LNCaP clone FGC (cell line): ENCODE measurements around the gene STEAP4.

Experiments used
- DNase-seq: peaks from one replicate; pipeline ENCODE4 v3.0.0-alpha.2; 2011; ENCODE audit warnings: low read depth
- H3K4me3 ChIP-seq: 2 replicates; pipeline ENCODE4 v1.5.1; 2011; ENCODE audit warnings: mild to moderate bottlenecking, low read depth, low read length, control low read depth
- CTCF ChIP-seq: IDR thresholded peaks from 2 replicates; pipeline ENCODE4 v1.5.1; 2012; ENCODE audit warnings: mild to moderate bottlenecking; ENCODE audit not compliant: control insufficient read depth, insufficient read depth; ENCODE audit errors: extremely low read depth

STEAP4 gene

GRCh38 chr7:88316456-88316855 lies 9.8 kb upstream of the STEAP4 start:
- DNase-seq, result no peak
- no peak for TF ChIP-seq CTCF
- H3K4me3 ChIP-seq, result no peak overlapping the region

DNA sequence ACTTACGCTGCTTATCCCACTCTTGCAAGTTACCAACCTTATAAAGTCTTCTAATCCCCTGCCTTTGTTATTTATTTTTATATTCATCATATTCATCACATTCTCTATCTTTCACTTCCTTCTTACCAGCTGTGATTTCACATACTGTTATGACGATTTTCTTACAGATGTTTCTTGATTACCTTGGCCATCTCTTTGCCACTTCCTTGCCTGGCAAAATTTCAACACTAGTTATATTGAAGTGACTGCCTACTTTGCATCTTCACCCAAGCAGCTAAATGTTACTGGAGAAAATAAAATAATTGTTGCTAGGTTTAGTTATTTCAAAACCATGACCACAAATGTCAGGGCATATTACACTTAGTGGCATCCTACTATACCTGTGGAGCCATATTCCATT lies 8.8 kb upstream of the STEAP4 start:
- no peak for DNase-seq
- H3K4me3 ChIP-seq, result no peak overlapping the region
- no peak for TF ChIP-seq CTCF

DNA sequence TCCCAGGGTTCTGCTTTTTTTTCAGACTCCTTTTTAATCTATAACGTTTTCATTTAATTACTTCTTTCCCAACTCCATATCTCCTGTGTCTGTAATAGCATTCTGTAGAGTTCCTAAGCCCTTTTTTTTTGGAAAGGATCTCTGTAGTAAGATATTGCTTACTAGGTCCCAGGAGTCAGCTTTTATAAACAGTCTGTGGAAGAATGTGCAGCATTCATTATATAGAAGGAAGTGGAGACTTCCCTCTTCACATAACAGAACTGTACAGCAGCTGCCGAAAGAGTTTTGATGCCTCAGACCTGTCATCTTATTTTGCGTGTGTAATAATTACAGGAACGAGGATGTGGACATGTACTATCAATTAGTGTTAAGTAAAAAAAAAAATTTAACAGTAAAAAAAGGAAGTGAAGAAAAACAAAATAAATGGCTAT lies 7.4 kb upstream of the STEAP4 start:
- no peak for DNase-seq
- no peak for TF ChIP-seq CTCF
- H3K4me3 ChIP-seq, result no peak overlapping the region

DNA sequence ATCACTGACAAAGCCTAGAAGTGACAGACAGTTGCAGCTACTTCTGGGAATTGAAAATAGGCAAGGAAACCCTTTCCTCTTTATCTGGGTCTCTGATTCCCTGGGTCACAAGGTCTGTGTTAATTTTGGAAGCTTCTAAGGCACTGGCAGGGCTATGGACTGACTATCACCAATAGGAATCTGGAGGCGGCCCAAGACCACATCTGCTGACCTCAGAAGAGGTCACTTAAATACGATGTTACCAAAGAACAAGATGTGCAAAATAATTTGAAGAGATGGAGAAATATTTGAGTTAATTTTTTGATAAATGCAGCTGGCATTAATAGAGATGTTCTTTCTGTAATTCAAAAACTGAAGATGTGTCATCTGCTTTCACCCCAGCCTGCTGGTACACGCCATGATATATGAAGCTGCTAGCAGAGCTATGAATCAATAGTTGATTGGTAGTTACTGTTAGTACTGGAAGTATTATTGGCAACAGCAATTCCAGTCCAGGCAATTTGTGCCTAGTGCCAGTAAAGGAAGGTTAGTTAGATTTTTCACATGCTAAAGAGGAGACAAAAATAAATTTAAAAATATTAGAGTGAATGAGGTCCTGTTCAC lies 5.5 kb upstream of the STEAP4 start:
- no peak overlapping the region for H3K4me3 ChIP-seq
- no peak for DNase-seq
- TF ChIP-seq CTCF, result no peak

DNA sequence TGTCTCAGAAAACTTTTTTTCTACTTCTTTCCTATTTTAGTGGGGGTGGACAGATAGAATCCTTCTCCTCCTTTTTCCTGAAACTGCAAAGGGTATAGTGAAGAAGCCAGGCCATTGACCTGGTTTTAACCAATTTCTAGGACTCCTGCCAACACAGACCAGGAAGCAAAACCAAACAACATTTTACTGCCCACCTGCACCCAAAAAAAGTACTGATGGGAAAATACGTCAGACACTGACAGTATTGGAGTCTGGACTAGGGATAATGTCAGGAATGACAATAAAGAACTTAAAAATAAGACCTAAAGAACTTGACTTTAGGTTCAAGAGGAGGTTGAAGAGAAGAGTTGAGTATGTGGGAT lies 5.0 kb upstream of the STEAP4 start:
- H3K4me3 ChIP-seq, result no peak overlapping the region
- no peak for TF ChIP-seq CTCF
- DNase-seq, result no peak

DNA sequence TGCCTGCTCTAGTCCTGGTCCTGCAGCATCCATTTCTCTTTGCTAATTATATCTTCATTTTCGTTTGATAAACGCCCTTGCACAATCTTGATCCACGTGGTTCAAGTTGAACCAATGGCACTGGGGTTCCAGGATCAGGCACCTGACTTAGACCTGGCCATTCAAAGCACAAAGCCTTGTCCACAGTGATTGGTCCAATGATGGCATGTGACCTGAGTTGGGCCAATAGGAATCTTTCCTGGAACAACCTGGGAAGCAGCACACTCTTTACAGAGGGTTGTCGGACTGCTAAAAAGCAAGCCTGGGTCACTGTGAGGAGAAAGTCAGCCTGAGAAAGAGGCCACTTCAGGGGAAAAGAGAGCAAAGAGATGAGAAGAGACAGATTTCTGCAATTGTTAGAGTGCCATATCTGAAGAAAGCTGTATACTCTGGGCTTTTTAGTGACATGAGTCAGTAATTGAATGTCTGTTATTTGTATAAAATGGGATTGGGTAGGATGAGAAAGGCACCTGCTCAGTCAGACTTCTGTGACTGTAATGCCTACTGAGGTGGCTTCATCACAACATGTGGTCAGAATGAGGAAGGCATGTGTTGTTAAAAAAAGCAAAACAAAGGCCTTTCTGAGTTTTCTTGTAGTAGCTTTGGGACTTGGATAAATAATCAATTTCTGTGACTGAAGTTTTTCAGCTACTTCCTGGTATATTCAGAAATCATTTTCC lies 4.4 kb upstream of the STEAP4 start:
- no peak for DNase-seq
- no peak for TF ChIP-seq CTCF
- H3K4me3 ChIP-seq, result no peak overlapping the region

- TF ChIP-seq CTCF, result no peak
- H3K4me3 ChIP-seq, result no peak overlapping the region
- DNase-seq, result no peak
These were observed 3.1 kb upstream of the STEAP4 start for GRCh38 chr7:88309819-88310218.
